GM21825 (cell line): ENCODE results near the gene PTPRCAP.
A peak's percentile ranks its signal among the peaks of the same experiment; 100 is the strongest.

Experiments
- ATAC-seq: cut with Tn5 transposase; IDR thresholded peaks from one replicate; pipeline ENCODE4 v1.9.1; 2021; ENCODE audit warnings: mild to moderate bottlenecking, moderate library complexity; ENCODE audit not compliant: unreplicated experiment

Gene PTPRCAP

DNA sequence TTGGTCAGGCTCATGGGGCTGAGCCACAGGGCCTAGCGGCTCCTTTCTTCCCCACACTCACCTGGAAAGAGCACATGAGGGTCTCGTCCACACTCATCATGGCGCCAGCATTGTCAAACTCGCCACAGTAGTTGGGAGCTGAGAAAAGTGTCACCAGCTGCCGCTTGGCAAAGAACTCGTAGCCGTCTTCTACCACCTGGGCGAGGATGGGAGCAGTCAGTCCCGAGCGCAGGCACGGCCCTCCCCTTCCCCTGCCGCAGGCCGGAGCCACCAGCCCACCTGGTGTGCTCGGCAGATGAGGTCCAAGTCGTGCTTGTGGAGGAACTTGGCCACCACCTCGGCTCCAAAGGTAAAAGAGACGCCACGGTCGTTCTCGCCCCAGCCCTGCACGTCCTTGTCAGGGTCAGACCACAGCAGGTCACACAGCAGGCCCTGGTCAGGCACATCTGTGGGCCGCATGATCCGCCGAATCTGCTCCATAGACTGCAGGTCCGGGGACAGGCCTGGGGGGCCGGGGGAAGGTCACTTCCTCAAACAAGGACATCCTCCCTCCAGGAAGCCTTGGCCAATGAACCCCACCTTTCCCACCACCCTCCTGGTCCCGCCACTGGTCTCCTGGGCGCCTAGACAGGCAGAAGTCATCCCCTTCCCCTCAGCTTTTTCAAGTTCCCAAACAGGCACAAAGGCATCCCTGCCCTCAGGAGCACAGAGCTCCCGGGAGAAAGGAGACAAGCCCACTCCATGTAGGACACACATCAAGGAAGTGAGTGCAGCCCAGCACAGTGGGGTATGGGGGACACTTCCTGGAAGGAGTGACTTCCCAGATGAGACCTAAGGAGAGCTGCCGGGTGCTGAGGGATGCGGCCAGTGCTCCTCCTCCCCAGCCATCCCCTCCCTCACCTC is 38.6 kb downstream of the PTPRCAP start:
- ATAC-seq, result no peak

- no peak for ATAC-seq
Measured at GRCh38 chr11:67397986-67398660, 39.4 kb downstream of the PTPRCAP start.

DNA sequence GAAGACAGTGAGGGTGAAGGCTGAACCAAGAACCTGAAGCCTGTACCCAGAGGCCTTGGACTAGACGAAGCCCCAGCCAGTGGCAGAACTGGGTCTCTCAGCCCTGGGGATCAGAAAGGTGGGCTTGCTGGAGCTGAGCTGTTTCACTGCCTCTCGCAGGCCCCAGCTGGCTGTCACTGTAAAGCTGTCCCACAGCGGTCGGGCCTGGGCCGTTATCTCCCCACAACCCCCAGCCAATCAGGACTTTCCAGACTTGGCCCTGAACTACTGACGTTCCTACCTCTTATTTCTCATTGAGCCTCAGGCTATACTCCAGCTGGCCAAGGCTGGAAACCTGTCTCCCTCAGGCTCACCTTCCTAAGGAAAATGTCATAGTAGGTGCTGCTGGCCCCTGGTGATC is 39.9 kb downstream of the PTPRCAP start:
- no peak for ATAC-seq

DNA sequence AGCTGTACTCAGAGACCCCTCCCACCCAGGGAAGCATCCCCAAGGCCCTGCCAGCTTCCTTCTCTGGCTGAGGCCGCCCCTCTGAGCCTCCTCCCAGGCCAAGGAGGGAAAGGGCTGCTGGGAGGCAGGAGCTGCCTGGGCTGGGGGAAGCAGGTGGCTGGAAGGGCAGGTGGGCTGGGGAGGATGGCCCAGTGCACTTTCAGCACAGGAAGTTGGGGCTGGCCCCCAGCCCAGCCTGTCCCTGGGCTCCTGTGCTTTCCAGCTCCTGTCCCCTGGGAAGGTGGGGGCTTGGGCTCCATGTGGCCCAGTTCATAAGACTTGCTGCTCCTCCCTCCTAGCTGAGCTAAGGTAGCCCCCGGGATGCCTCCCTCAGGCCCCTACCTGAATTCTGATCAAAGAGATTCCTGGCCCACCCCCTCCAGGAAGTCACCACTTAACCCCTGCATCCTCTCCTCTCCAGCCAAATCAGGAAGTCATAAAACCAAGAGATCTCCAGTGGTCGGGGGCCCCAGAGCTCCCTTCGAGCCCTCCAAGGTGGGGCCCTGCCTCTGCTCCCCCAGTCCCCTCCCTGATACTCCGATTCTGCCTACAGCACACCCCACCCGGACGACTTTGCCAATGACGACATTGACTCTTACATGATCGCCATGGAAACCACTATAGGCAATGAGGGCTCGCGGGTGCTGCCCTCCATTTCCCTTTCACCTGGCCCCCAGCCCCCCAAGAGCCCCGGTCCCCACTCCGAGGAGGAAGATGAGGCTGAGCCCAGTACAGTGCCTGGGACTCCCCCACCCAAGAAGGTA is 40.7 kb downstream of the PTPRCAP start:
- ATAC-seq, result no peak

GRCh38 chr11:67396259-67396581 is 41.3 kb downstream of the PTPRCAP start:
- ATAC-seq, result no peak

GRCh38 chr11:67395555-67396258 is 41.8 kb downstream of the PTPRCAP start:
- no peak for ATAC-seq

DNA sequence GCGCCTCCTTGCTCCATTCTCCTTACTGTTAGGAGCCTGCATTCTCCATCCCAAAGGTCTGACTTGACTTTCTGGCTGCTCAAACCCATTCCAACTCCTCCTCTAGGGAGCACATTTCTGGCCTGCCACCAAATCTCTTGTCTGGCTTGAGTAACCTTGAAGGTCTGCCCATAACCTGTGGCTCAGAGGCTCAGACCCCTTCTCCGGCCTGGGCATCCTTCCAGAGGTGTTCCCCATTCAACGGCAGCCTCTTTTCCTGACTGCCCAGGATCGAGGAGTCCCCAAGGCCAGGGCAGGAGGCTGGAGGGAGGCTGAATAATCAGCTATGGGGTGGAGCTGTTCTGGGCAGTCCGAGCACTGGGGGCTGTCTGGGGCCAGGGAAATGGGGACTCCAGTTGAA is 43.5 kb downstream of the PTPRCAP start:
- ATAC-seq, result no peak

- ATAC-seq, result no peak
Measured at GRCh38 chr11:67393437-67393836, 44.0 kb downstream of the PTPRCAP start.

- peak; percentile 5 for ATAC-seq
Measured at GRCh38 chr11:67392183-67392715, 45.2 kb downstream of the PTPRCAP start.

- ATAC-seq, result peak; percentile 51
Measured at GRCh38 chr11:67391304-67392182, 45.9 kb downstream of the PTPRCAP start, which contains the start of gene RAD9A. TSS of gene RAD9A (plus strand) at chr11:67391986. CDS start at chr11:67392045, 59 bp downstream.

DNA sequence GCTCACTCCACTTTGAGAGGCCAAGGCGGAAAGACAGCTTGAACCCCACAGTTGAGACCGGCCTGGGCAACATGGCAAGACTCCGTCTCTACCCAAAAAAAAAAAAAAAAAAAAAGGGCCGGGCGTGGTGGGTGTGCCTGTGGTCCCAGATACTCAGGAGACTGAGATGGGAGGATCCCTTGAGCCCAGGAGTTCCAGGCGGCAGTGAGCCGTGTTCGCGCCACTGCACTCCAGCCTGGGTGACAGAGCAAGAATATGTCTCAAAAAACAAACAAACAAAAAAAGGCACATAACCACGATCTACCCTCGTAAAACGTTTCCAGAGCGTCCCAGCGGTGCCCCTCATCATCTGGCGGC is 46.6 kb downstream of the PTPRCAP start:
- ATAC-seq, result no peak

GRCh38 chr11:67389477-67389876 is 48.0 kb downstream of the PTPRCAP start:
- ATAC-seq, result no peak

GRCh38 chr11:67387518-67387917 is 50.0 kb downstream of the PTPRCAP start:
- ATAC-seq, result no peak

DNA sequence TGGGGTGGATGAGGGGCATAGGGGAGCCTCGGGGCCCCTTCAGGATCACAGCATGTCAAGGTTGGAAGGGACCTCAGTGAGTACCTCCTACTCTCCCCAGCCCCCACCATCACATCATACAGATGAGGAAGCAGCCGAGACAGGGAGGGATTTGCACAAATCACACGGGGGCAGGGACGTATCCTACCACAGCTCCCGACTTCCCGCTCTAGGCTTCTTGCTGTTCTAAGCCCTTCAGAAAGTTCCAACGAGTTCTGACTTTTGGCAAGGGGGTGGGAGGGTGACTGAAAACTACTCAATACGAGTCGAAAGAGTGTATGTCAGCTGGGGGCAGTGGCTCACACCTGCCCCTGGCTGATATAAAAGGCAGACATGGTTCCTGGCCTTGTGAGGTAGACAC is 50.4 kb downstream of the PTPRCAP start:
- ATAC-seq, result no peak
